A549 (cell line): ENCODE measurements around the gene SRRM4. TPM values are rescaled to one million over a fixed set of nuclear protein-coding genes. Genes with fewer than 3 reads are reported as not detected.

Experiments
- ATAC-seq, 2 experiments: fragments of 200-7000 bp in 1 of 2; fragments of >200 bp in 1 of 2; cut with Nextera tagmentation in 1 of 2; cut with Tn5 transposase in 1 of 2; 3 replicates each; pipeline versions ENCODE4 v1.8.0 to v1.9.1; 2018 to 2020; ENCODE audit warnings: mild to moderate bottlenecking in 1 of 2, moderate library complexity in 1 of 2
- CTCF ChIA-PET: fragments of 300-600 bp; sonication (Branson Sonifier 250); formaldehyde crosslinking; extraction: SDS; loops from one replicate; lab custom pipeline; 2021; ENCODE audit warnings: antibody characterized with exemption, inconsistent platforms; lab: Yijun Ruan, JAX
- POLR2A ChIA-PET: fragments of 350-600 bp; formaldehyde crosslinking; extraction: SDS; loops from one replicate; lab custom pipeline; 2021; ENCODE audit warnings: antibody characterized with exemption, inconsistent platforms; lab: Yijun Ruan, JAX
- DNase-seq, 2 experiments: peaks; one replicate each; pipeline versions ENCODE4 v3.0.0 to v3.0.0-alpha.2; 2011 to 2016; ENCODE audit warnings: low read depth in 1 of 2, low spot score in 1 of 2
- FAIRE-seq: peaks from 2 replicates; lab custom pipeline; 2011; peaks lifted over from hg19 to GRCh38; lab: Jason Lieb, UNC
- H3K27ac ChIP-seq, 2 experiments: fragments of >200 bp; sonication (Bioruptor Twin); formaldehyde crosslinking; 3 replicates each; pipeline ENCODE4 v1.5.1; 2016 to 2017
- H3K4me1 ChIP-seq: fragments of >200 bp; sonication (Bioruptor Twin); formaldehyde crosslinking; 3 replicates; pipeline ENCODE4 v1.6.1; 2016
- H3K4me2 ChIP-seq: fragments of >200 bp; sonication (Bioruptor Twin); formaldehyde crosslinking; 3 replicates; pipeline ENCODE4 v1.6.1; 2016
- H3K4me3 ChIP-seq: fragments of >200 bp; sonication (Bioruptor Twin); formaldehyde crosslinking; 3 replicates; pipeline ENCODE4 v1.5.1; 2016
- H3K9me3 ChIP-seq: fragments of >200 bp; sonication (Bioruptor Twin); formaldehyde crosslinking; 3 replicates; pipeline ENCODE4 v1.6.1; 2016
- BCL3 ChIP-seq: fragments of >200 bp; sonication (Bioruptor Twin); formaldehyde crosslinking; IDR thresholded peaks from 3 replicates; pipeline ENCODE4 v1.6.1; 2016
- CBX2 ChIP-seq: fragments of 200-600 bp; sonication (generic); IDR thresholded peaks from 2 replicates; pipeline ENCODE4 v1.6.1; 2016; ENCODE audit warnings: low read depth, mild to moderate bottlenecking, borderline replicate concordance
- CHD2 ChIP-seq: fragments of 150-350 bp; IDR thresholded peaks from 2 replicates; pipeline ENCODE4 v1.6.1; 2014; ENCODE audit warnings: low read length; ENCODE audit not compliant: partially characterized antibody
- EHF ChIP-seq: fragments of 250-450 bp; sonication (Bioruptor Pico); IDR thresholded peaks from 2 replicates; pipeline ENCODE4 v1.5.0; 2020; ENCODE audit warnings: mild to moderate bottlenecking
- ELK1 ChIP-seq: fragments of 150-350 bp; IDR thresholded peaks from 2 replicates; pipeline ENCODE4 v1.6.1; 2014; ENCODE audit warnings: low read depth, mild to moderate bottlenecking, low read length
- FOSB ChIP-seq: fragments of 250-450 bp; sonication (Bioruptor Pico); IDR thresholded peaks from 2 replicates; pipeline ENCODE4 v1.5.0; 2020; ENCODE audit warnings: mild to moderate bottlenecking, moderate library complexity
- HDAC2 ChIP-seq: fragments of 200-600 bp; sonication (generic); IDR thresholded peaks from 2 replicates; pipeline ENCODE4 v1.6.1; 2016
- HES2 ChIP-seq: fragments of >200 bp; sonication (Bioruptor Twin); formaldehyde crosslinking; IDR thresholded peaks from 2 replicates; pipeline ENCODE4 v1.6.1; 2016
- JUN ChIP-seq, 2 experiments: fragments of >200 bp; sonication (Bioruptor Twin); formaldehyde crosslinking; IDR thresholded peaks; 2 replicates in 1 of 2; 3 replicates in 1 of 2; pipeline ENCODE4 v1.6.1; 2016 to 2017
- KDM1A ChIP-seq: fragments of 200-600 bp; sonication (generic); IDR thresholded peaks from 2 replicates; pipeline ENCODE4 v1.6.1; 2016; ENCODE audit warnings: low read depth, mild to moderate bottlenecking
- MYC ChIP-seq: IDR thresholded peaks from 2 replicates; pipeline ENCODE4 v1.6.1; 2012; ENCODE audit warnings: mild to moderate bottlenecking, inconsistent platforms, low read length, improper control_type of control experiment, borderline replicate concordance
- NFE2L2 ChIP-seq: fragments of 150-350 bp; conservative IDR thresholded peaks from 2 replicates; pipeline ENCODE4 v1.6.1; 2014; ENCODE audit warnings: low read length
- PHF8 ChIP-seq: fragments of 200-600 bp; sonication (generic); IDR thresholded peaks from 2 replicates; pipeline ENCODE4 v1.6.1; 2016; ENCODE audit warnings: low read depth, mild to moderate bottlenecking, antibody characterized with exemption, moderate library complexity, borderline replicate concordance
- POLR2A ChIP-seq: IDR thresholded peaks from 2 replicates; pipeline ENCODE4 v1.6.1; 2012; ENCODE audit warnings: mild to moderate bottlenecking, low read length
- RAD21 ChIP-seq, 2 experiments: fragments of >200 bp in 1 of 2; sonication (Bioruptor Twin) in 1 of 2; formaldehyde crosslinking in 1 of 2; IDR thresholded peaks in 1 of 2; conservative IDR thresholded peaks in 1 of 2; 2 replicates in 1 of 2; 3 replicates in 1 of 2; pipeline ENCODE4 v1.6.1; 2012 to 2018; ENCODE audit warnings: inconsistent platforms in 1 of 2
- RCOR1 ChIP-seq: fragments of 150-350 bp; IDR thresholded peaks from 2 replicates; pipeline ENCODE4 v1.6.1; 2014; ENCODE audit warnings: antibody characterized with exemption, low read length, low read depth
- RFX5 ChIP-seq: fragments of 450-650 bp; IDR thresholded peaks from 2 replicates; pipeline ENCODE4 v1.7.1; 2014; ENCODE audit warnings: antibody characterized with exemption, mild to moderate bottlenecking, moderate library complexity
- RNF2 ChIP-seq: fragments of 200-600 bp; sonication (generic); IDR thresholded peaks from 2 replicates; pipeline ENCODE4 v1.6.1; 2016; ENCODE audit warnings: low read depth, mild to moderate bottlenecking, antibody characterized with exemption, moderate library complexity, borderline replicate concordance
- TFCP2L1 ChIP-seq: fragments of 250-450 bp; sonication (Bioruptor Pico); IDR thresholded peaks from 2 replicates; pipeline ENCODE4 v1.5.0; 2021; ENCODE audit warnings: mild to moderate bottlenecking
- USF2 ChIP-seq: fragments of 450-650 bp; IDR thresholded peaks from 2 replicates; pipeline ENCODE4 v1.6.1; 2014; ENCODE audit warnings: antibody characterized with exemption
- ZFP36 ChIP-seq: fragments of 450-650 bp; IDR thresholded peaks from 2 replicates; pipeline ENCODE4 v1.6.1; 2014; ENCODE audit warnings: borderline replicate concordance; ENCODE audit not compliant: partially characterized antibody
- ZSCAN20 ChIP-seq: fragments of 250-450 bp; sonication (Bioruptor Pico); IDR thresholded peaks from 2 replicates; pipeline ENCODE4 v1.8.0; 2022; ENCODE audit warnings: mild to moderate bottlenecking, moderate library complexity
- WGBS: methylation state at CpG from one replicate; pipeline ENCODE4 v1.1.6; 2017; ENCODE audit errors: missing lambda C conversion rate; 5-methylcytosine and 5-hydroxymethylcytosine counted together
- polyA plus RNA-seq, 4 experiments: library from polyadenylated mRNA; depleted of rRNA in 3 of 4; stranded (reverse); fragments of >200 nt; fragmentation: RNase III in 1 of 4; extraction: RNeasy Plus Mini Kit Qiagen cat#74134 plus additional on column Dnase treatment in 1 of 4; gene quantifications; 2 replicates in 3 of 4; 3 replicates in 1 of 4; pipeline ENCODE4 v1.2.3, GENCODE V29; 2011 to 2017

The SRRM4 gene
- polyA plus RNA-seq, 2 of the 4 experiments (the other 2 are of a cell fraction) = not detected

GRCh38 chr12:119175081-119175480 is 193.7 kb downstream of the SRRM4 start:
- TF ChIP-seq ZFP36 = peak; percentile 41
- no peak for TF ChIP-seq HDAC2
- H3K4me2 ChIP-seq = no peak overlapping the region
- no peaks in the 10 kb centered on the region for H3K9me3 ChIP-seq
- no peak for ATAC-seq
- peaks cover 32% of the 10 kb centered on the region for H3K4me1 ChIP-seq
- CTCF ChIA-PET = no interaction called here
- WGBS = 45% methylated on average over 5 of the region's 5 CpGs
- no peak overlapping the region for H3K27ac ChIP-seq
- no peak overlapping the region for H3K4me3 ChIP-seq
- no peak for FAIRE-seq
- DNase-seq = no peak
- POLR2A ChIA-PET = no interaction called here

GRCh38 chr12:119176267-119177055 is 195.1 kb downstream of the SRRM4 start:
- no peaks in the 10 kb centered on the region for H3K9me3 ChIP-seq
- peak overlapping the region; percentile 62 for H3K4me2 ChIP-seq
- no peak for FAIRE-seq
- 0 out of 3 replicates have a peak overlapping the region, but pooled peaks have one; percentile 5 for H3K4me3 ChIP-seq
- ChIA-PET POLR2A (no interaction called here), CTCF (interaction anchor here (1.2 kb wide), 1 partner anchor 644 kb away, joined by 3 read pairs; no protein-coding TSS in a partner anchor)
- peak; percentile 66 to 78 for DNase-seq
- ATAC-seq = peak; percentile 42 to 54
- WGBS = 31% methylated on average over 21 of the region's 21 CpGs
- peaks cover 46% of the 10 kb centered on the region for H3K4me1 ChIP-seq
- H3K27ac ChIP-seq = peak overlapping the region; percentile 59 to 69; a peak in 5 of 6 replicates
- 0 out of 2 replicates have a peak, but pooled peaks have one; percentile 66 for TF ChIP-seq RCOR1
- peak; percentile 73; the same call in 1 of the 2 replicates for TF ChIP-seq KDM1A
- TF ChIP-seq RNF2 = no peak
- TF ChIP-seq, all 56 proteins: peak for 2

GRCh38 chr12:119177056-119177325 is 195.7 kb downstream of the SRRM4 start:
- CTCF ChIA-PET = interaction anchor here (1.2 kb wide), 1 partner anchor 645 kb away, joined by 3 read pairs; no protein-coding TSS in a partner anchor
- TF ChIP-seq RFX5 = no peak
- TF ChIP-seq ZSCAN20 (CRISPR knock-in tag) = no peak
- TF ChIP-seq USF2 = no peak
- no peak for TF ChIP-seq FOSB (CRISPR knock-in tag)
- TF ChIP-seq RAD21 (conservative IDR thresholded peaks at IDR 0.05 in 1 of 2, IDR thresholded peaks at IDR 0.05 in 1 of 2) = no peak
- TF ChIP-seq EHF (CRISPR knock-in tag) = no peak
- no peak for TF ChIP-seq MYC
- TF ChIP-seq CBX2 = no peak

GRCh38 chr12:119177724-119178380 is 196.5 kb downstream of the SRRM4 start:
- Histone ChIP-seq H3K4me2 (peak overlapping the region; percentile 80), H3K4me1 (peaks cover 48% of the 10 kb centered on the region), H3K9me3 (no peaks in the 10 kb centered on the region), H3K4me3 (peak overlapping the region; percentile 42; the same call in 2 of the 3 replicates), H3K27ac (peak overlapping the region; percentile 59 to 85; a peak in 5 of 6 replicates)
- ATAC-seq (no peak), DNase-seq (no peak), FAIRE-seq (no peak)
- 88% methylated on average over 15 of the region's 15 CpGs for WGBS
- POLR2A ChIA-PET = no interaction called here
- CTCF ChIA-PET = interaction anchor here (1.2 kb wide), 1 partner anchor 645 kb away, joined by 3 read pairs; no protein-coding TSS in a partner anchor
- TF ChIP-seq NFE2L2 = no peak
- TF ChIP-seq JUN (IDR thresholded peaks at IDR 0.05) = no peak
- no peak for TF ChIP-seq ELK1
- TF ChIP-seq POLR2A = no peak
- no peak for TF ChIP-seq TFCP2L1
- TF ChIP-seq CHD2 = no peak
- TF ChIP-seq PHF8 = no peak
- no peak for TF ChIP-seq HES2
- no peak for TF ChIP-seq ZSCAN20 (CRISPR knock-in tag)
- TF ChIP-seq RCOR1 = no peak
- no peak for TF ChIP-seq BCL3

More at GRCh38 chr12:119177056-119177325, 195.7 kb downstream of the SRRM4 start:
- WGBS = 88% methylated on average over 4 of the region's 4 CpGs
- H3K27ac ChIP-seq = peak overlapping the region in 1 of 2 experiments; percentile 59; a peak in 1 of 6 replicates
- no peak for FAIRE-seq
- H3K4me2 ChIP-seq = peak overlapping the region; percentile 62; the same call in 2 of the 3 replicates
- ATAC-seq = no peak
- peaks cover 46% of the 10 kb centered on the region for H3K4me1 ChIP-seq
- H3K4me3 ChIP-seq = no peak overlapping the region
- DNase-seq = no peak
- no peaks in the 10 kb centered on the region for H3K9me3 ChIP-seq
- POLR2A ChIA-PET = no interaction called here
